Measurements from ENCODE around the gene ILF3.
A peak's percentile ranks its signal among the peaks of the same experiment; 100 is the strongest.

Gene ILF3

DNA sequence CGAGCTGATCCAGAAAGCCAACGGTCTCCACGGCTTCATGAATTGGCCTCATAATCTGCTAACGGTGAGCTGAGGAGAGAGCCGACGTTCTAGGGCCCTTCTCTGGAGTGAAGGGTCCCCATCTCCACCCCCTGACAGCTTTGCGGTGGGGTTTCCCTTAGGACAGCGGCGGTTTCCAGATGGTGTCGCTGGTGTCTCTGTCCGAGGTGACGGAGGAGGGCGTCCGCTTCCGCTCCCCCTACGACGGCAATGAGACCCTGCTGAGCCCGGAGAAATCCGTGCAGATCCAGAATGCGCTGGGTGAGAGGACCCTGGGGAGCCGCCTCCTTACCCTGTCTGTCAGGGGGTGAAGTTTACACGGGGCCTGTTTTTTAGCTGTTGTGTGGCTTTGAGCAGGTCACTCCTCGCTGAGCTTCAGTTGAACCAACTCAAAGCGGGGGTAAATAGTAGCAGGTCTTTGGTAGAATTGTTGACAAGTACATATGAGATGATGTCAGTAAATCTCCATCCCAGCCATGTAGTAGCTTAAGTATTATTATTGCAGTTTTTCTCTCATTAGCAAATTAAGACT is 47.9 kb downstream of the ILF3 start:
- peak in 1 of 2 experiments; percentile 42 for DNase-seq

DNA sequence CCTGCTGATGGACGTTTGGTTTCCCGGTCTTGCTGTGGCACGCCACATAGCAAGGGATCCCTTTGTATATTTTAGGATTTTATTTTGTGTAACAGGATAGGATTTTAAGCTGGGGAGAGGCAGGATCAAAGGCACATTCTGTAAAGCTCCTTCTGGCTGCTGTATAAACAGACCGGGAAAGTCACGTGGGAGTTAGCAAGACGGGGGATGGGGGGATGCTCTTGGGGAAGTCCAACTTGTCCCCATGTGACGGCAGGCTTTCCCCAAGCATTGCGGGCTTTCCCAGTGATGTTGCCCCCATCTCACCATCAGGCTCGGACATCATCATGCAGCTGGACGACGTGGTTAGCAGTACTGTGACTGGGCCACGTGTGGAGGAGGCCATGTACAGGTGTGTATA is 52.8 kb downstream of the ILF3 start:
- no peak for DNase-seq

DNA sequence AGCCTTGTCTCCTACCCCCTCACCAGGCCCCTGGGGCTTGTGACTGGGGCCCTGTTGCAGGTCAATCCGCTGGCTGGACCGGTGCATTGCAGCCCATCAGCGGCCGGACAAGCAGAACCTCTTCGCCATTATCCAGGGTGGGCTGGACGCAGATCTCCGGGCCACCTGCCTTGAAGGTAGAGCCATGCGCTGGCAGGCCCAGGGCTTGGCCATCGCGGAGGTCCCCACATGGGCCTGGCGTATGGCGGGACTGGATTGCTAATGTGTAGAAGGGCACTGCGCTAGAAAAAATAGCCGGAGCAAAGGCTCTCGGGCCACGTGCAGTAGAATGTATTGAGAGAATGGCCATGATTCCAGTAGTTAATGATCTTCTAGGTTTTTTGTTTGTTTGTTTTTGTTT is 53.3 kb downstream of the ILF3 start:
- no peak for DNase-seq

DNA sequence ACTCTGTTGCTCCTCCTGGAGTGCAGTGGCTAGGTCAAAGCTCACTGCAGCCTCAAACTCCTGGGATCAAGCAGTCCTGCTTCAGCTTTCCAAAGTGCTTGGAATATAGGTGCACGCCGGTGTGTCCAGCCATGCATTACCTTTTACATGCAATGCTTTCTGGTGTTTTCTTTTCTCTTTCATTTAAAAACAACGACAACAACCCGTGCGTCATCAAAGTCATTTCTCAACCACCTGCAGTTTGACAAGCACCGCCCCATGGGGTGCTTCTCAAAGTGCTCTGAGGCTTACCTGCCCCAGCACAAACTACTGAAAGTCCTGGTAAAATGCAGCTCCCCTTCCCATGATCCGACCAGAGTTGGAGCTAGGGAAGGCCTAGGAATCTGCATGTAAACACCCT is 54.1 kb downstream of the ILF3 start:
- DNase-seq = no peak

DNA sequence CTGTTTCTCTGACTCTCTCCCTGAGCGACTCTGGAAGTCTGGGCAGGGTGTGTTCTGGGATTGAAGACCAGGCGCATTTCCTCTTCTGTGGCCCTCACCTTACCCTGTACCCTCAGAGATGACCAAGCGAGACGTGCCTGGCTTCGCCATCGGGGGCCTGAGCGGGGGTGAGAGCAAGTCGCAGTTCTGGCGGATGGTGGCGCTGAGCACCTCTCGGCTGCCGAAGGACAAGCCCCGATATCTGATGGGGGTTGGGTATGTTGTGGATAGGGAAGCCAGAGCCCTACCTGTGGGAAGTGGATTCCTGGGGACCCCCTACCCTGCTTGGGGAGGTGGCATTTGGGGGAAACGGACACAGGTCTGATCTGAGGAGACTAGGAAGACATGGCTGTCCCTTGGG is 57.9 kb downstream of the ILF3 start:
- DNase-seq = no peak

DNA sequence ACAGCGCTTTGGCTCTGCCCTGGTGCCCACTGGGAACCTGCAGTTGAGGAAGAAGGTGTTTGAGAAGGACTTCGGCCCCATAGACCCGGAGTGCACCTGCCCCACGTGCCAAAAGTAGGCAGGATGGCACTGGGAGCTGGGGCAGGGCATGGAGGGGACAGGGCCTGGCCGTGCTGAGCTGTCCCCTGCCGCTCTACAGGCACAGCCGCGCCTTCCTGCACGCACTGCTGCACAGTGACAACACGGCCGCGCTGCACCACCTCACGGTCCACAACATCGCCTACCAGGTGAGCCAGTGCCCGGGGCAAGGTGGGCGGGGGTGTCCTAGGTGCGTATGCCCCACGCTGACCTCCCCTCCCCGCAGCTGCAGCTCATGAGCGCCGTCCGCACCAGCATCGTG is 58.6 kb downstream of the ILF3 start:
- peak in 1 of 2 experiments; percentile 42 for DNase-seq

DNA sequence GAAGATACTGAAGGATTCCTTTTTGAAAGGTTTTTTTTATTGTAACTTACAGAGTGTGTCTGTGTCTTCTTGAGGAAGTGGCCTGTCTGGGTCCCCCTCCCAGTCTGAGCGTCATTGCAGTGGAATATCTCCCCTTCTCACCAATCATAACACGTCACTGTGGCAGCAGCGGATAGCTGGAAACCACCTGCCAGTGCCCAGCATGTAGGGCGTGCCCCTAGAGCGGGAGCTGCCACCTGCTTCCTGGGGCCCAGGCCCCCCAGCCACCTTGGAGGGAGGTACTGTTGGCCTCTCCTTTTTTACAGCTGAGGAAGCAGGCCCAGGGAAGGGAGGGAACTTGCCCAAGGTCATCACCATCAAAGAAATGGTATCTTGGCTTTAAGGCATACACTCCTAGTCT is 59.2 kb downstream of the ILF3 start:
- DNase-seq = peak in 1 of 2 experiments; percentile 17

DNA sequence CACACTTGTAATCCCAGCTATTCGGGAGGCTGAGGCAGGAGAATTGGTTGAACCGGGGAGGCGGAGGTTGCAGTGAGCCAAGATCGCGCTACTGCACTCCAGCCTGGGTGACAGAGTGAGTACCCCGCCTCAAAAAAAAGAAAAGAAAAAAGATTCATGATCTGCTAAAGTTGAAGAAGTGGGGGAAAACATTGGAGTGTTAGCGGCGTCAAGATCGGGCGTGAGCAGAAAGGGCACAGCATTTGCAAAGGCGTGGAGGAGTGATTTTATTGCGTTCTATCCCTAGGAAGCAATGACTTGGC is 62.9 kb downstream of the ILF3 start:
- no peak for DNase-seq

DNA sequence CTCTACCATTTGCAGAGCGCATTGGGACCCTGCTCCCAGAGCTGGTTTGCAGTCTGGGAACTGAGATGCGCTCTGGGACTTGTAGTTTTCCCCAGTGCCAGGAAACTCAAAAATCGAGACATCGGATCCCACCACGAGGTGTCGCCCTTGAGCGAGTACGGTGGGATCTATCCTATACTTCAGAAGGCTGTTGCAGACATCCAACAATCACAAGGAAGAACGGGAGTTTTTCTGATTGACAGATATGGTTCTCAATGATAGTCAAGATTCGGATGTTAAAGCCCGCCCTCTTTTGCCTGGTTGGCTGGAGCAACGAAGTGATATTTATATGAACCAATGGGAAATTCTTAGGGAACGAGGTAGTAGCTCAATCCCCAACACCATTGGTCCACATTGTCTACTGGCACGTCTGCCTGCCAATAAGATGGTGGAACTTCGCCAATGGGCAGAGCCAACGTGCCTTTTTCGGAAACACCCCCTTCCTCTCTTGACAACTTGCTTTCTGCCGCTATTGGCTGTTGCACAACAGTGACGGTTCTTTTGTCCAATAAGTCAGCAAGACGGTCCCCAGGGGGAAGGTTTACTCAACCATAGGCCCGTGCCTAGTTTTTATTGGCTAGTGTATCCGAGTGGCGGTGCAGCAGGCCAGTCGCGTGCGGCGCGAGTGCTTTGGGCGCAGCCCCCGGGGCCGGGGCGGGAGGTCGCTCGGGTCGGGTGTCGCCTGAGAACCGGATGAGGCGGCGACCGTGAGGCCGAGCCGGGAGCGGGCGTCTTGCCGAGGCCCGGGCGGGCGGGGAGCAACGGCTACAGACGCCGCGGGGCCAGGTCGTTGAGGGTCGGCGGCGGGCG is 63.4 kb downstream of the ILF3 start, which contains the start of gene DNM2:
Gene DNM2, plus strand, starts transcription at position 724 of the 849 bp plus-strand sequence. CDS start 164 bp downstream, outside the sequence.
- DNase-seq = peak; percentile 100

DNA sequence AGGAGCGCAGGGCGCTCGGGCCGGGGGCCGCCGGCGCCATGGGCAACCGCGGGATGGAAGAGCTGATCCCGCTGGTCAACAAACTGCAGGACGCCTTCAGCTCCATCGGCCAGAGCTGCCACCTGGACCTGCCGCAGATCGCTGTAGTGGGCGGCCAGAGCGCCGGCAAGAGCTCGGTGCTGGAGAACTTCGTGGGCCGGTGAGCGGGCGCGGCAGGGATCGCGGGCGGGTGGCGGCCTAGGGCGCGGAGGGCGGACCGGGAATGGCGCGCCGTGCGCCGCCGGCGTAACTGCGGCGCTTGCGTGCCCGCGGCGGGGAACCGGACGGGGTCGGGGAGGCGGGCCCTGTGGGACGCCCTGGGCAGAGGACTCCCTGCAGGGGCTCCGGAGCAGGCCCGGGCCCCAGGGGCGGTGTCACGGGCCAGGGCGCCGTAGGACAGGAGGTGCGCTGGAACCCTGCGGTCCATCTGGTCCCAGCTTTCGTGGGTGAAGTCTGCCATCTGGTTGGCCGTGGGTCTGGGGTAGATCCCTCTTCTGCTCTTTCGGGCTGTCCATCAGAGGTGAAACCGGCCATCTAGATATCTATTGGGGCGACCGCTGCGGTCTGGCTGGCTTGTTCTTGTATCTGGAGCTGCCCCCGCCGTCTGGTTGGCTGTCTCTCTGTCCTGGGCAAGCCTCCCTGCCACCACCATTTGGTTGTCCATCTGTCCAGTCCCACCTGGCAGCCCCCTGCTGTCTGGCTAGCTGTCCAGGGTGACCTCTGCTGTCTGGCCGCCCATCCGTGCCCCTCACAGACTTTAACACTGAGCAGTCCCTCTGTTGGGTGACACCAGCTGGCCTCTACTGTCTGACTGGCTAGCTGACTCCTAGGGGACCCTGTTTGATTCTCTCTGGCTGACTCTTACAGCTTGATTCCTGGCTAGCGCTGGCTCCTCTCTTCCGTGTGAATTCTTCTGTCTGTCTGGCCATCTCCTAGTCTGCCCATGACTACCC is 64.4 kb downstream of the ILF3 start:
- DNase-seq = peak in 1 of 2 experiments; percentile 49

DNA sequence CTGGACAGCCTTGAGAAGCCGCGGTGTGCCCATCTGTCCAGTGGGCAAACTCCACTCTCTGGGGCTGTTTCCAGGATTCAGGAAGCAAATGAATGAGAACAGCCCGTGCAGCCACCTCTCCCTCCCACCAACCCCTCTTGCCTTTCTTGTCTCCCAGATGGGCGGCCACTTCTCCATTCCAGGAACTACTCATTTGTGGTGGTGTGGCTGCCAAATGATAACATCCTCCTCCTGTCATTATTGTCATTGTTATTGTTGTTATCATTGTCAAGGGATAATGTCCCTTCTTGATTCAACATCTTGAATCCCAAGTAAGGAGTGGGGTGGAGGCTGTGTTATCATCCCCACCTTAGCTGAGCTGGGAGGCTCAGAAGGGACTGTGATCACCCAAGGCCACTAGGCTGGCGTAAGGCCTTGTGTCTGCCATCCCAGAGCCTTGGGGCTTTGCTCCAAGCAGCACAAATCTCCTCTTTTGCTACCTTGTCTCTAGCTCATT is 65.4 kb downstream of the ILF3 start:
- no peak for DNase-seq

DNA sequence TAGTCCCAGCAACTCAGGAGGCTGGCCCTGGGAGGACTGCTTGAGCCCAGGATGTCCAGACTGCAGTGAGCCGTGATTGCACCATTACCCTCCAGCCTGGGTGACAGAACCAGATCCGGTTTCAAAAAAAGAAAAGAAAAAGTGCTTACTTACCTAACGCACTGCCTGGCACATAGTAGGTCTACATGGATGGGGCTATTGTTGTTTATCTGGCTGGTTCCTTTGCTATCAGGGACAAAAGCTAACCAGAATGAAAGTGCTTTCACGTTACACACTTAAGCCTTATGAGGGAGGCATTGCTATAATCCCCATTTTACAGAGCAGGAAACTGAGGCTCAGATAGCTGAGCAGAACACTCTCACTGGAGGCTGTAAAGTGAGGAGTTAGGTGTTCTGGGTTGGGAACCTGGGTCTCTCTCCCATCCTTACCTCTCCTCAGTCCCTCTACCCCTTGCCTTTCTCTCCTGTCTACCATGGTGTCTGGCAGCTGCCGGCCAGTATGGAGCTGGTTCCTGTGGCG is 66.5 kb downstream of the ILF3 start:
- DNase-seq = no peak

DNA sequence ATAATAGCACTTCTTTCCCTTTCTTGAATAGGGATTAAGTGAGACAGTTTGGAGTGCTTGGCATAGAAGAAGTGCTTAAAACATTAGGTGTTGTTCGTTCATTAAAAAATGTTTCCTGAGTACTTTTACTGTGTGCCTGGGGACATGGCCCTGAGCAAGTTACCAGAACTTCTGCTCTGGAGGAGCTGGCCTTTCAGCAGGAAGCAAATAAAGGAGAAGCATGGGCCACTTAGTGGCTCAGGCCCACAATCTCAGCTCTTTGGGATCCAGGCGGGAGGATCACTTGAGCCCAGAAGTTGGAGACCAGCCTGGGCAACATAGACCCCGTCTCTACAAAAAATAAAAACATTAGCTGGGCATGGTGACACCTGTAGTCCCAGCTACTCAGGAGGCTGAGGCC is 69.4 kb downstream of the ILF3 start:
- no peak for DNase-seq

DNA sequence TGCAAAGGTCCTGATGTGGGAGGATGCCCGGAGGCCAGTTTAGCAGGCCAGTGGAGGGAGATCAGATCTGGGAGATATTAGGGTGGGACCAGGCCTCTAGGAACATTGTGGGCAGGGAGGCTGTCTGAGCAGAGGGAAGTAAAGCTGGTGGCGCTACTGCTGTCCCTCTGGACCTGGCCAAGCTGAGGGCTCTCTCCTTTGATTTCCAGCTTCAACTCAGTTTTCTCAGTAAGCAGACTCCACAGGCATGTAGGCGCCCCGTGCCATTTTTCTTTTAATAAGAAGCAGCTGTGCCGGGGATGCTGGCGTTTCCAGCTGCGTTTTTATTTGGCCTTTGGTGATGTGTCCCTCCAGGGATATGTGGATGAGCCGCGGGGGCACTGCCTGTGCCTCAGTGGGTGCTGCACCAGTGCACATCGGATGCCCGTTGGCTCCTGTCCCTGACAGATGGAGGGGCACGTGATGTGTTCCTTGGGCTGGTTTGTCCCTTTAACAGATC is 70.5 kb downstream of the ILF3 start:
- no peak for DNase-seq

DNA sequence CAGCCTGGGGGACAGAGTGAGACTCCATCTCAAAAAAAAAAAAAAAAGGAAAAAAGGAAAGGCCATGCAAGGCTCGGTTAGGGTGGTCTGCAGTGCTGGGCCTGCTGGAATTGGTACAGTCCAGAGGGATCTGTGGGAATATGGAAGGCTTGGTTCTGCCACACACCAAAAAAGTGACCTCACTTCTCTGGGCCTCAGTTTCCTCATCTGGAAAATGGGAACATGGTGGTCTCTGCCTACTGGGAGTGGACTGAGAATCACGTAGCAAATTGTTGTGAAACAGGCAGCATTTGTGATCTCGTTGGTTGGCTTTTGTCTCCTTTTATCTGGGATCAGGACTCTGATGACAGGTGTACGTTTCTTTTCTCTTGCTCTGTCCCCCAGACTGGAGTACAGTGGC is 71.3 kb downstream of the ILF3 start:
- no peak for DNase-seq

DNA sequence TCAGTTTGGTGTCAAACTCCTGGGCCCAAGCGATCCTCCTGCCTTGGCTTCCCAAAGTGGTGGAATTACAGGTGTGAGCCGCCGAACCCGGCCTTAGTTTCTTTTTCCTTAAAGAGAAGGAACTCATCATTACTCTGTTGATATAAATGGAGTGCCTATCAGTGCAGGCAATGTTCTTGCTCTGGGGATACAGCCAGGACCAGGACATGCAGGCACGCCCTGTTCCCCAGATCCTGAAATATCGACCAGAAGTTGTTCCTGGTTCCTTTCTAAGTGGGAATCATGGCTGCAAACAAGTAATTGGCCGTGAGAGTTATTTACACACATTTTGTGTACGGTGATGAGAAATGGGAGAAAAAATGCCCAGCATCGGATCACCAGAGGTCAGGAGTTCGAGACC is 72.1 kb downstream of the ILF3 start:
- no peak for DNase-seq

DNA sequence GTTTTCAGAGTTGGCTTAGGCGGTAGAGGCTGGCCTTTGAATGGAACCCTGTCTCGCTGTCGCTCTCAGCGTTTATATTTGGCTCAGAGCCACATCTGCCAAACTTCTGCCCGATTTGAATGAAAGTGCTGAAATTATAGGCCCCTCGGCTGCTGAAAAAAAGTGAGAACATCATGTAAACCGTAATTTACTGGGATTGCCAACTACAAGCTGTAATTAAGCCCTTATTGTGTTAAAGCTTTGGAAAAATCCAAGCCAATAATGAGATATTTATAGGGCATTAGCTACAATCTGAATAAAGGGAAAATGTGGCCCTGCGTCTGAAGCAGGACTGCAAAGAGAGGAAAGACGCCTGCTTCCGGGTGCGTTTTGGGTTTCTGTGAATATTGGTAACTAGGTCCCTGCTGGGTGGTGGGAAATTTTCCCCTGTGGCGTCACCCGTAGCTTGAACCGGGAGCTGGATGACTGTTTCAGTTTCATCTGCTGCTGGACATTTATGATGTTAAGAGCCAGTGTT is 73.6 kb downstream of the ILF3 start:
- no peak for DNase-seq

DNA sequence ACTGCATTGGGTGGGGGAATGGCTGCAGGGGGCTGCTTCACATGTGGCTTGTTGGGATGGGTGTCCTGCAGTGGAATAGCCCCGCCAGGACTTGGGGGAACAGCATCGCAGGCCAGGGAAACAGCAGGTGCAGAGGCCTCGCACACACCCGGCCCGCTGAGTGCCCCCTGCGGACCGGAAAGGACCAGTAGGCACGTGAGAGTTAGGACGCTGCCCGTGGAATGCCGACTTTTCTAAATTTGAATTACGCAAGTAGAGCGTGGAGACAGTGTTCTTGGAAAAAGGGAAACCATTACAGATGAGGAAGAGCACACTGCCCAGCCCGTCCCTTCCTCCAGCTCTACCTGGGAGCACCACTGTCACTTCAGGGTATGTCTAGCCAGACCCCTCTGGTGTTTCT is 75.3 kb downstream of the ILF3 start:
- no peak for DNase-seq

DNA sequence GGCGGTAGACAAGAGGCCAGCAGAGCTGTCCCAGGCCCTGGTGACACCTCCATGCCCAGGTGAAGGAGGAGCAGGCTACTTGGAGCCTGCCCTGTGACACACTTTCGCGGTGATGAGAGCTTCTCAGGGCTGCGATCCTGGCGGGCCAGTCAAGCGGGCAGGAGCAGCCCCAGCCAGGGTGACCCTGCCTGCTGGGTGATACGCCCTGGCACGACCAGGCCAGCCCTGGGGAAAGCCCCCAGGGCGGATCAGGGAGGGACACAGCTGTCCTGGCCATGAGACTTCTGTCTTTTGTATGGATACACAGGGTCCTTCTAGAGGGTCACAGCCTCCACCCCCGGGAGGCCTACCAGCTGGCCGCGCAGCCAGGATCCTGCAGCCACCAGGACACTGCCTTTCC is 76.8 kb downstream of the ILF3 start:
- DNase-seq = no peak

DNA sequence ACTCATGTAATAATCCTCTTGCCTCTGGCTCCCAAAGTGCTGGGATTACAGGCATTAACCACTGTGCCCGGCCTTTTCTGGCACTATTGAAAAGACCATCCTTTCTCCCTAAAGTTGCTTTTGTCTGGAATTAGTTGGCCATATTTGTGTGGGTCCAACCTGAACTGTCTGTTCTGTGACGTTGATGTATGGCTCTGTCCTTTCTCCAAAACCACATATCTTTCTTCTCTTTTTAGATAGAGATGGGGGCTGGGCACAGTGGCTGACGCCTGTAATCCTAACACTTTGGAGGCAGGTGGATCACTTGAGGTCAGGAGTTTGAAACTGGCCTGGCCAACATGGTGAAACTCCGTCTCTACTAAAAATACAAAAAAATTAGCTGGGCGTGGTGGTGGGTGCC is 81.6 kb downstream of the ILF3 start:
- DNase-seq = no peak

DNA sequence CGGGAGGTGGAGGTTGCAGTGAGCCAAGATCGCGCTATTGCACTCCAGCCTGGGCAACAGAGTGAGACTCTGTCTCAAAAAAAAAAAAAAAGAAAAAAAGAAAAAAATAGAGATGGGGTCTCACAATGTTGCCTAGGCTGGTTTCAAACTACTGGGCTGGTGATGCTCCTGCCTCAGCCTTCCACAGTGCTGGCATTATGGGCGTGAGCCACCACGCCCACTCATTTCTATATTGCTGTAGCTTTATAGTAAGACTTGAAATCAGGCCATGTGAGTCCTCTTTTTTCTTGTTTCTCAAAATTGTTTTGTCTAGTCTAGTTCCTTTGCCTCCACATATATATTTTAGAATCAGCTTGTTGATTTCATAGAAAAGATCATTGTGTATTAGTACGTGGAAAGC is 82.0 kb downstream of the ILF3 start:
- no peak for DNase-seq

DNA sequence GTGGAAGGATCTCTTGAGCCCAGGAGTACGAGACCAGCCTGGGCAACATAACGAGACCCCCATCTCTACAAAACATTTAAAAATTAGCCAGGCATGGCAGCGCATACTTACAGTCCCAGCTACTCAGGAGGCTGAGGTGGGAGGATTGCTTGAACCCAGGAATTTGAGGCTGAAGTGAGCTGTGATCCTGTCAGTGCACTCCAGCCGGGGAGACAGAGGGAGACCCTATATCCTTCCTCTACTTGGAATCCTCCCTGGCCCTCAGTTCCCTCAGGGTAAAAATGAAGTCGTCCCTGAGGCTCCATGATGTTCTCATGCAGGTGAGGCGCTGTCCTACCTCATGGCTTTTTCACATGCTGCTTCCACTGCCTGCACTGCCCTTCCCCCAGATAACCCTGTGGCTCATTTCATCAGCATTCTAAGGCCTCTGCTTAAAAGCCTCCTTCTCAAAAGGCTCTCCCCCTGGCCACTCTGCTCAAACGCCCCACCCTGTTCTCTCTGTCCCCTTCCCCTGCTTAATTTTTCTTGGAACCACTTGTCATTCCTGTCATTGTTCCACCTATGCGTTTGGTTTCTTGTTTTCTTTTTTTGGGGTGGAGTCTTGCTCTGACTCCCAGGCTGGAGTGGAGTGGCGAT is 82.9 kb downstream of the ILF3 start:
- no peak for DNase-seq

All from NCI-H526 (cell line).